ENCODE measurements around the gene PDIA4.
"Not testable (repeated sequence)": the region's sequence is repeated elsewhere in the genome, so short reads cannot be mapped to it uniquely, and the experiment has no call there.

DNA sequence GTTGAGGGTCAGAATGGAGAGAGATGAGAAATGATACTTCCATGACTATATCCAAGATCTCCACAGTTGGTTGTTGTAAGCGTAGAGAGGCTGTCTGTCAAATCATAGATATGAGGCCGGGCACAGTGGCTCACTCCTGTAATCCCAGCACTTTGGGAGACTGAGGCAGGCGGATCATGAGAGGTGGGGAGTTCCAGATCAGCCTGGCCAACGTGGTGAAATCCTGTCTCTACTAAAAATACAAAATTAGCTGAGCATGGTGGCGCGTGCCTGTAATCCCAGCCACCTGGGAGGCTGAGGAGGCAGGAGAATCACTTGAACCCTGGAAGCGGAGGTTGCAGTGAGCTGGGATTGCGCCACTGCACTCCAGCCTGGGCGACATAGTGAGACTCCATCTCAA, 2.1 kb upstream of the PDIA4 start:
- TF ChIP-seq CTCF (IDR thresholded peaks at IDR 0.05; ENCODE audit: low read length); EZH2 (IDR thresholded peaks at IDR 0.05; ENCODE audit: borderline replicate concordance, low read length): not testable (repeated sequence)

Measured in OCI-LY1 (cell line).